Amniotic epithelial cell (primary cell): ENCODE data around the gene BACH2.

Source experiments
- DNase-seq: peaks from one replicate; pipeline ENCODE4 v3.0.0-alpha.2; 2010; ENCODE audit warnings: low read depth

The BACH2 gene

DNA sequence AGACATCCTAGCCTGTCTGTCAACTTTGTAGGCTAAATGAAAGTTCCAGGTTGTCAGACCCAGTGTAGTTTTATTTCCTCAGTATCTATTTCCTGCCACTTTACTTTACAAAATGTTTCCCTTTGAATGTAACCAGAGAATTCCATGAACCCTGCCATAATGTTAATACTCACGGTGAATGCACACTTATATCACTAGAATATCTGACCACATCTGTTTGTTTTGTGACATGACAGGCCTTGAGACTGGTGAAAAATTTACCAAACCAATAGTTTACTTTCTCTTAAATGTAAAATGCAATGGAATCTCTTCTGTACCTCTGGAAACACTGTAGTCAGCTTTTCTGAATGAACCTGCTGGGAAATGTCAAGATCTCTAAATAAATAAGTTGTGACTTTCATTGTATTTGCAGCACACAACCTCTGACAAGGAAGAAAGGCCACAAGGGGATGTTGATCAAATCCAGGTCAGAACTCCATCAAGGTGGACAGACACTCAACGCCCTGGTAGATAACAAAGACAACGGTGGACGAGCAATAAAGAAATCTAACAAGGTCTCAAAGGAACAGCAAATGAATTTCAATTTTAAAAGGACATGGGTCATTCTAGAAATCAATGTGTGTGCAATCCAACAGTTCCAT lies 59.2 kb downstream of the BACH2 start:
- DNase-seq, result no peak

DNA sequence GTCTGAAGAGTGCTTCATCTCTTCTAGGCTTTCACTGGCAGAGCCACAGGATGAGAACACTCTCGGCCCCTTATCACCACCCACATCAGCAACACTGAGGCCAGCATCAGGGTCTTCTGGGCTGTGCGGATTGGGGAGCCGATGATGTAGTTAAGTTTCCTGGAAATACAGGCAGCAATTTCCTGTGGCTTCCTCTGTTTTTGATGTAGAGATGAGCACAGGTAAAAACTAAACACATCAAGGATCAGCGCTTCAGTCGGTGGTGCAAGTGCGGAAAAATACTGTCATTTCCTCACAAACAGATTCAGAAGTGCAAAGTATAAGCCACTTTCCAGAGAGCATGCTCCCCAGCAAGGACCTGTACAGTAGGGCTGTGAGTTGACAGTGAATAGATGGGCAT lies 62.6 kb downstream of the BACH2 start:
- no peak for DNase-seq

DNA sequence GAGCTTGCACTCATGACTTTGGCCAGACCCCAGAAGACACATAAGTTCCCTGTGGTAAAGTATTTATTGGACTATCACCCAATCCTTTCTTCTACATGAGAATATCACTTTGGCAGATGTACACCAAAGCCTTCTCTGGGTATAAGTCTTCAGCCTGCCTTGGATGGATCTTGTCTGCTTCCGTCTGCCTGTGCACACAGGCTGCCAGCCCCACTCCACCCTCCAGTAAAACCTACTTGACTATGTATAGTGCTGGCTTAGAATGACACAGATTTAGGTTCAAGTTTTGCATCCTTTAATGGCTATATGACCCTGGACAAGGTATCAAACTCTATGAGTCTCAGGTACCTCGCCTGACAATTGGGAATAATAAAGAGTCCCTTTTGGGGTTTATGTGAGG lies 63.4 kb downstream of the BACH2 start:
- DNase-seq, result no peak

DNA sequence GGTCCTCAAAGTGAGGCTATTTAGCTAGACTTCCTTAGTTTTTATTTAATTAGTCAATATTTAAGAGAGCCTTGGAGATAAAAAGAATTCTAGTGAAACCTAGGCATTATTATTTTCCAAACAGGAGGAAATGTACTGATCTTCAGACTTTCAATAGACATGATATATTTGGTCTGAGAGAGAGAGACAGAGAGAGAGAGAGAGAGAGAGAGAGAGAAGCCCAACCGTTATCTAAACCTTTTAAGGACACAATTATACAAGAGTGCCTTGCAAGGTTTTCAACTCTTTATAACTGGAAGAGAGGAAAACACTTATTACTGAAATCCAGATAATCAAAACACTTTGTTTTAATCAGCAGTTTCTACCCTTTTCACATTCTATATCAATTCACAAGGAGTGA lies 64.8 kb downstream of the BACH2 start:
- DNase-seq, result no peak

DNA sequence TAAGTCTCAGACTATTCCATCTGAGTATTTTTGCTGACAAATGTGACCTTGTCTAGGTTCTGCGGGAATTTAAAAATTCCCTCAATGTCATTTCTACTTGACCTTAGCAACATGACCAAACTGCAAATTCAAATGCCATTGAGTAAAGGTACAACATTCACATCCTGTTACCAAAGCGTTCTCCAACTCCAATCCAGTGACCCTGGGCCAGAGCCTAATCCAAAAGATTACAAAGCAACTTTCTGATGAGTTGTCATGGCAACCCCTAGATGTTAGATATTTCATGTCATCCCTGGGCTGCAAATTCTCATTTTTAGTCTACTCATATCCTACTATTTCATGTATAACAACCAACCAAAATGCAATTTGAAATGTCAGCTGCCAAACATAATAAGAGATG lies 65.3 kb downstream of the BACH2 start:
- DNase-seq, result no peak

DNA sequence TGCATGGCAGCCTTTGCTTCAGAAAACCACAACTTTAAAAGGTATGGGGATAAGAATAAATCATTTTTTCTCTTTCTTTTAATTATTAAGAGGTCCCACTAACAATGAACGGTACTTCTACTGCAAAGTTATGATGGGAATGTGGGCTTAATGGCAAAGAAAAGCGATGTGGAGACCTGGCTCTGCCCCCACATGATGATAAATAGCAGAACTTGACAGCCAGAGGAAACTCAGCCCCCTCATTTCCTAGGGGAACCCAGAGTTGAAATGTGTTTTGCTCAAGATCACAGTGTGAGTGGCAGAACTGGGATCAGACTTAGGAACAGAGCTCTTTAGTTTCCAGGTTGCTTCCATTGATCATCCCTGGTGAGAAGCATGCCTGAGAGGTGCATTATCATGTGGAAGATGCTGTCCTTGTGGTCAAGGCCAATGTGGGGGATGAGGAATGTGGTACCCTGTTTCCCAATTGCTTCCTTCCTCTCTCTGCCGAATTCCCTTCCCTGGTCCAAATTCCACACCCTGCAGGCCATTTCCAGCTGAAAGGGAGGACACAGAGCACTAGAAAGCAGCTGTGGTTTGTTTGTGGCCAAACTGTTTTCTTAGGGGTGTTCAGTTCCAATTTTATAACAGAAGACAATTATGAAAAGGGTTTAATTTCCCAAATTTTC lies 66.0 kb downstream of the BACH2 start:
- DNase-seq, result peak; percentile 76

DNA sequence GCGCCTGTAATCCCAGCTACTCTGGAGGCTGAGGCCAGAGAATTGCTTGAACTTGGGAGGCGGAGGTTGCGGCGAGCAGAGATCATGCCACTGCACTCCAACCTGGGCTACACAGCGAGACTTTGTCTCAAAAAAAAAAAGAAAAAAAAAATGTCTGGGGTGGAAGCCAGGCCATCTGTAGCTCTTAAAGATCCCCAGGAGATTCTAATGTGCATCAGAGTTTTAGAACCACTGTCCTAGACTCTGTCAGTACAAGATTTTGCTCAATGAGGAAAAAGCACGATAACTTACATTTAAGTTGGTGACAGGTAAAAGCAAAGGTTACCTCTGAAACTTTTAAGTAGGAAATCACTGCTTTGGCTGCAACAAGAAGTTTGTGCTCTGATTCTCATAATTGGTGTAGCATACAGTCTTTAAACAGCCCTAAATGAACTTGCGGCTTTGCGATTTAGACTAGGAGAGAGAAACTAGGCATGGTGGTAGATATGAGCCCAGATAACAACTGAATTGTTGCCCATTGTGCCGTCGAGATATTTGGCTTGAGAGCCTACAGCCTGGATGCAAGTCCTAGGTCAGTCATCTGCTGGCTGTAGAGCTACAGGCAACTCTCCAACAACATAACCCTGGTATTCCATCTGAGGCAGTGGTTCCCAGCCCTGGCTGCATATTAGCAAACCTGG lies 67.2 kb downstream of the BACH2 start:
- DNase-seq, result no peak

DNA sequence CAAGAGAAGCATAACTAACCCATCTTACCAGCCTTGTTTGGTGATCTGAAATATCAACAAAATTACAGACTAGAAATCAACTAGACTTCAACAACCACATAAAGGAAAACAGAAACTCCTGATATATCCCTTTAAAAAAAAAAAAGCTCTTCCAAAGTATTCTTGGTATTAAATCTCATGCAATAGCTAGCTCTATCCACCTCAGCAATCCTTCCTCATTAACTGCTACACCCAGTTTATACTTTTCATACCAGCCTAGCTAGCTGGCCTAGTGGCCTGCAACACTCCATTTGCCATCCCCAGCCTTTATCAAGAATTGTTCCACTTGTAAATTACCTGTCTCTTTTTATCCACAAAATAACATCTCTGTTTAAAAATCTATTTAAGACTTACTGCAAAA lies 69.0 kb downstream of the BACH2 start:
- DNase-seq, result peak; percentile 9

DNA sequence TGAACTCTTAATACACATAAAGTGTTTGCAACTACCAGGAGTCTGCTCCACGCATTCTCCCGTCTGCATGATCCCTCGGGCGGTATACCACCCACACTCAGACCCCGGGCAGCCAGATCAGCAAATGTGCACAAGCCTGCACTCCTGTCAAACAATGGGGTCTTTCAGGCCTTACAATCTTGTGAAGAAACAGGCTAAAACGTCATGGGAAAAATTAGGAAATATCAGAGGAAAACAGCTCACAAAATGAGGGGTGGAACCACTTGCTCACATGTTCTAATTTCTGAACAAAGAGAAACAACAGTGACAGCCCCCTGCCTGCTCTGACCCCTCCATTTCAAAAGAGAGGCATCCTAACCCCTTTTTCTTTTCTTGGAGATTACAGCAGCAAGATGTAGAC lies 69.4 kb downstream of the BACH2 start:
- no peak for DNase-seq

DNA sequence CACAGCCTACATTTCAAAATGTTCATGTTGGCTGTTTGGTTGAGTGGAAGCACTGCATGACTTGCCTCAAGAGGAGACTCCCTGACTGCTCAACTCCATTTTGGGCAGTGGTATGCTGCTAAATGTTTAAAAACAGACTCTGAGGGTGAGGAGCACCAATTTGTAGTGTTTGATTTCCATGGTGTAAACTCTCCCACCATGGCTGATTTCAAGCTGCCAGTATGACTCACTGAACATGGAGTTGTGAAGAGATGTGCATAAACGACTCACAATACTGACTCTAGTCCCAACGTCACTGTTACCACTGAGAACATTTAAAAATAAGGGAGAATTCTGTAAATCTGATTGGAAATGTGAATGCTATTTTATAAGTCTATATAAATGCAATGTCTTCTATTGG lies 70.4 kb downstream of the BACH2 start:
- peak; percentile 13 for DNase-seq

DNA sequence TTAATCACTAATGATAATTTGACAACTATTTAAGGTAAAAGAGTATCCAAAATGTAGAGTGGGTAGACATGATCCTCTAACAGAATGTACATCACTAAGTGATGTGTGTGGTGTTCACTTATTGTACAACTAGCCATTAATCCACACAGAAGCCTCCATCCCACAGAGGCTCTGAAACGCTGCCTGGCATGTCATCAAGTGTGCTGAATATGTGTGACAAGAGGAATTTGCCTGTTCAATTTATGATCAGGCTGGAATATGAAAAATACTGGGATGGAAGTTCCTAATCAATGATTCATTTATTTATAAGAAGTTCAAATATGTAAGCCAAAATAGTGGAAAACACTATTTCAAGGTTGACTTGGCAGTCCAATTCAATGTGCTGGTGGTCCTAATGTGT lies 72.4 kb downstream of the BACH2 start:
- DNase-seq, result no peak

DNA sequence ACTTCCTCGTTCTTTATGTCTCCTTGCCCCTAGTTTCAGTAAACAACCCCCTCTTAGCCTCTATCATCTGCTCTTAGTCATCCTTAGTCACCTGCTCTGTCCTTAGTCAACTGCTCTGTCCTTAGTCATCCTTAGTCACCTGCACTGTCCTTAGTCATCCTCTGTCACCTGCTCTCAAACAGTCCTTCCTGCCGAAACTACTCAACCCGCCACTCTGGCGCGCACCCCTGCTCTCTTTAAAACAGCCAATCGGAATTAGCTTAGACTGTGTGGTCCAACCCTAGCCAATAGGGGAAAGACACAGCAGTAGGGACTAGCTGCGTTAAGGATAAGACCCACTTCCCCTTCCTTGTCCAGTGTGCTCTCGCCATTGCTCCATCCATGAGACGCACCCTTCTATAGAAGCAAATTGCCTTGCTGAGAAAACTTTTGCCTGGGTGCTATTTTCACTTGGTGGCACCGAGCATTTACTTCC lies 73.9 kb downstream of the BACH2 start:
- DNase-seq, result no peak

DNA sequence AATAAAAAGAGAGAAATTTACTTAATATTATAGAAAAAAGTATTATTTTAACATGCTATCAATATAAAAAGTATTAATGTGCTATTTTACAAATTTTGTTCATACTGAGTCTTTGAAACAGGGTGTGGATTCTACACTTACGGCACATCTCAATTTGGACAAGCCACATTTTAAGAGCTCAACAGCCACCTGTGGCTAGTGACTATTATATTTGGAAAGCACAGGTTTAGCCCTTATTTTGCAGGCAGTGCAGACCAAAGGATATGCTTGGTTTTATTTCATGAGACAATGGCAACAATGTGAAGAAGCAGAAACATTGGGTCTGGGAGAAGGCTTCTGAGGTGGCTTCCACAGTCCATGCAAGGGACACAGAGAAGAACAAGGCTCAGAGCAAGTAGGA lies 74.6 kb downstream of the BACH2 start:
- no peak for DNase-seq

DNA sequence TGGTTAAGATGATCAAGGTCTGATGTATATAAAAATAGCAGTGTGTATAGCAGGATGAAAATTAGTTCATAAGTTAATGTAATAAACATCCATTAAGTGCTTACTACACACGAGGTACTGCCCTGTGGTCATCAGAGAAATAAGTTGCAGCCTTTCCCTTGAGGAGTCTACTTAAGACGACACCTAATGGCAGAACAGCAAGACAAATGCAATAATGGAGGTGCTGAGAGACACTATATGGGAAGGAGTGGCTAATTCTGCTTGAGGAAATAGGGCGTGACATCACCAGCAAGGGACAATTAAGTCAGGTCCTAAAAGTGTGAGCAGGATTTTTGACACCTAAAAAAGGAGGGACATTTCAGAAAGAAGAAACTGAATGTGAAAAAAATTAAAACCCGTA lies 75.2 kb downstream of the BACH2 start:
- no peak for DNase-seq

DNA sequence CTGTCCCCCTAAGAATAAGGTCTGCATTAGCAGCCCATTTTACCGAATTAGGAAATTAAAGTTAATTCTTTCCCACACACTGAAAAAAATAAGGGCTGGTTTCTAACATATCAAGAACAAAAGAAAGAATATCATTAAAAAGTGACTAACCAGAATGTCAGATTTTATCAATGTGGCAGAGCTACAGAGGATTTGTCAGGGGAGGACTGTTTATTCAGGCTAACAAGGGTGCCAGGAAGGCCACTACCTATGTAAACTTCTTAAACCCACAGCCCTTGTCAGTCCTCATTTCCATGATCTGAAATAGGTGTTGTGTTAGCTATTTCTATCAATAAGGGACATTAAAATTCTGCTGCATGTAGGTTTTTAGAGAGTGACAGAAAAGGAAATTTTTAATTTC lies 76.4 kb downstream of the BACH2 start:
- no peak for DNase-seq

DNA sequence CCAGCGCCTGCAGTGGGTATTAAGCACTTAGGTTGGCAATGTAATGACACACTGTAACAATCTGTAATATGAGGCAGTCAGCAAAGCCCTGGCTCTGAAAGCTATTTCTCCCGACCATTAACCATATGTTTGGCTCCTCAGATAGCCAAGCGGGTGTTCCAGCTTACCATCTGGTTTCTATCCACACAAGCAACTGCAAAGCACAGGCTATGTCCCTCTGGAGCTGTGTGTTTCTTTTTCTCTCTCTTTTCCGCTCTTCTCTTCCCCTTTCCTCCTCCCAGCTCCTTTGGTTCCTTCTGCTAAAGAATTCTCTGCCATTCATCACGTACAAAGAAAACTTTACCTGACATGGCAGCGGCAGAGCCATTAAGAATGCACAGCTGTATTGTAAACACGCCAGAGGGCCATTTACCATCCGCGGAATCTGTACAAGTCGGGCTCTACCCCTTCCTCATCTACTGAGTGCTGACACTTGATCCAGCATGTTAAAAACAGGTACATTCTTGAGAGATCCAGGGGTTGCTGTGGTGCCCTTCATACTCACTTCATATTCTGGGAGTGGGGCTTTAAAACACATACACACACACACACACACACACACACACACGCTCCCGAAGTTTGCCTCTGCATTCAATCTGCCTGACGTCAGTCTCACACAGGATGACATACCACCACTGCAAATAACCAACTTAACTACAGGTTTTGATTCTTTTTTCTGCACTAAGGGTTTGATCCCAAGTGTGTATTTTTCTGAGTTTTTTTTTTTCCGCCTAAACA lies 77.2 kb downstream of the BACH2 start:
- peak; percentile 88 for DNase-seq

DNA sequence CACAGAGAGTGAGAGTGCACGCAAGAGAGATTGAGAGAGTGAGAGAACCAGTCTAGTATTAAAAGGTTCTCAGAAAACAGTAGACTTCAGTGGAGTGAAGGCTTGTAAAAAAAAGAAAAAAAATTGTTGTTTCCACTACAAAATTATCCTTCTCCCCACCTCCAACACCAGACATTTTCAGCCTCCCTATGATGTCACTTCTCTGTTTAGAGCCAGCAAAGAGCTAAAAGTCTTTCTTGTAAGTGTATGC lies 77.8 kb downstream of the BACH2 start:
- no peak for DNase-seq

DNA sequence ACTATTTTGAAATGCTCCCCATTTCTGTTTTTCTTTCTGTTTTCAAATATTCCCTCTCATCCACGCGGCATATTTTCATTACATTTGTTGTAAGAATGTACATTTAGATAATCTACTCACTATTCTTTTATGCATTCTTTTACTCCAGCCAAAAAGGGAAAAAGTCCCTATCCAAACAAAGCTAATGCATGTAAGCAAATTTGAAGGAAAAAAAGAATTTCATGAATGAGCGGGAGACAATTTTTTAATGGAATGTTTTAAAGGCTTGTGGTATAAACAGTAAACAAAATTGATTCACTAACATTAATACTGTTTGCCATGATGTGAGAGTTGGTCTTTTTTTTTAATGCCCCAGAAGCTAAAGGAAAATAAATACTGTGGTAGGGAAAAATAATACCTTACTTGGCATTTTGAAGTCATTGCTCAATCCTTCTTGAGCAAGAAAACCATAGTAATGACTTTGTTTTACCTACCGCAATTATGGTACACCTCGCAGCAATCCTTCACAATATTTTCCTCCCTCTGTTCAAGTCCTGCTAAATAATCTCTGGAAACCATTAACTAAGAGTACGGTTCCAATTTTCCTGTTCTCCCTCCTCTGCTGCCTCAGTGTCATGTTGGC lies 79.0 kb downstream of the BACH2 start:
- DNase-seq, result peak; percentile 87

DNA sequence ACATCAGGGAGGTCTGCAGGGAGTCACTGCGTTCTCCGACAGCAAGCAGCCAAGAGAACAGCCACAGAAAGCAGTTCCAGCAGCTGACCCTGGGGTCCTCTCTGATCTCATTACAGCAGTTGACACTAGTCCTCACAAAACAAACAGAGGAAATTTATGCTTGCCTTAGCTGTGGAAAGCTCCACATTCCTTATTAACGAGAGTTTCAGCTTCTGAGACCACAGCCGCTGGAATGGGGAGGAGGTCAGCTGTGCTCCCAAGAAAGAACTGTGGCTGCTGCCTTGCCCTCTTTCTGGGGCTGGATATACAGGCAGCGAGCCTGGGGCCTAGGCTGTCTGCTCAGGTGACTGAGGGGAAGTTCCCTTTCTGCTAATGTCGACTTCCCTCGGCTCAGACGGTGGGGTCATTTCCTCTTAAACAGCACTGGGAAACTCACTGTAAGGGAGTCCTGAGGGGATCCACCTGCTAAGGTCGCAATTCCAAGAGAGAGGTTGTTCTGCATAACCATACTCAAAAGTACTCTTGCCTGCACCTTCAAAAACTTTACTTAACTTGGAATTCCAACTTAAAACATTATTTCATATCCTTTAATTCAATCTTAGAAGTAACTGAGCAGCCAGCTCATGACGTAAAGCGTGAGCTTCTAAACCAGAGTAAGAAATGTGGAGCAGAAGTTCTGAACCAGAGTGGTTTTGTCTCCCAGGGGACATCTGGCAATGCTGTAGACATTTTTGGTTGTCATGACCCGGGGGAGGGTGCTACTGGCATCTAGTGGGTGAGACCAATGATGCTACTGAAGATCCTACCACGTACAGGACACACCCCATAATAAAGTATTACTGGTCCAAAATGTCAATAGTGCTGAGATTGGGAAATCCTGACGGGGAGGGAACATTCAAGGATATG lies 80.3 kb downstream of the BACH2 start:
- peak; percentile 48 for DNase-seq

DNA sequence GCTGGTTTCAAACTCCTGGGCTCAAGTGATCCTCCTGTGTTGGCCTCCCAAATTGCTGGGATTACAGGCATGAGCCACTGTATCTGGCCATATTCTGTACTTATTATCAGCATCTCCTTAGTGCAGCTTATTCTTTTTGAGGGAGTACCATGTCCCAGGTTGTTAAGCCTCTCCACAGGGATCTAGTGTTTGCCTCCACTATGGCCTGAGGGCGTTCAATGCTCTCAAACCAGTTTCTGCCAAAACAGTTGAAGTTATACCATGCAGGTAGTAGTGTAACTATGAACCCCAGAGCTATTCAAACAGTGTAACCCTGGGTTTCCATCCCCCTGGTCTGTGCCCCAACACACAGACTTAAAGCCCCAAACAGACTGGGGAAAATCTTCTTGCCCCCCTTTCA lies 81.7 kb downstream of the BACH2 start:
- DNase-seq, result no peak

DNA sequence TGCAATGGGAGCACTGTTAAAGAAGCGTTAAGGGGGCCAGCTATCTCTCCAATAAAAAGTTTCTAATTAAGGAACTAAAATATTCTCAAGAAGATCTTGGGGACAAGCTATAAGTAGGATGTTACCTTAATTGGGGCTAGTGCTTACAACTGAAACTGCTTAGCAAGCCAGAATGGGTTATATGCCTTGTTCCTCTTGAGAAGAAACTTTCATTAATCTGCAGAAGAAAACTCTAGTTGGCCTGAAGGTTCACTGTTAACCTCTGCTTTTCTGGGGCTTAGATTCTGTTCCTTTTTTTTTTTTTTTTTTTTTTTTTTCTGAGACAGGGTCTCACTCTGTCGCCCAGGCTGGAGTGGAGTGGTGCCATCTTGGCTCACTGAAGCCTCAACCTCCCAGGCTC lies 82.2 kb downstream of the BACH2 start:
- no peak for DNase-seq

DNA sequence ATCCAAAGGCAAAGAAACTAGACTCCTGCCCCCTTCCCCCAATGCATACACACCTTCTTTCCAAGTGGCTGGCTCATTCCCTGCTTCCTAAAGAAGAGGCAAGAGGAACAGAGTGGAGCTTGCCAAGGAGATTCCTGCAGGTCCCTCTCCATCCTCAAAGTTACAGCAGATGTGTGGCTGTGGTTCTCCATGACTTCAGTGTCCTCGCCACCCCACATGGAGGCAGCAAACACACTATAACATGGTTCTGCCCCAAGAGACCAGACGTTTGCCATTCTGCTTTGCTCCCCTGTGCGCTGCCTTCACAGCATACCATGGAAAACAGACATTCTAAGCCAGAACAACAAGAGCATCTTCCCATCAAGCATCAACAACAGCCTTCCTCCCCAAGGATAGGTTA lies 84.4 kb downstream of the BACH2 start:
- DNase-seq, result no peak
